Measurements from ENCODE around the gene HPGDS.

Gene HPGDS

GRCh38 chr4:94333866-94334265, 8.8 kb downstream of the HPGDS start:
- no peaks in the 10 kb centered on the region for H3K4me1 ChIP-seq (ENCODE audit: control insufficient read depth, insufficient read depth, low read length)
- H3K27ac ChIP-seq (ENCODE audit: extremely low read depth, low read depth, low read length): no peak overlapping the region
- no peaks in the 10 kb centered on the region for H3K36me3 ChIP-seq (ENCODE audit: control insufficient read depth in 2 of 2, insufficient read depth in 1 of 2, low read length in 2 of 2)
- CTCF ChIA-PET: interaction anchor here (0.6 to 1.7 kb wide), 4 partner anchors 14 to 671 kb away, joined by 3 to 11 read pairs (median 4); no protein-coding TSS in a partner anchor
- H3K4me3 ChIP-seq (ENCODE audit: low read depth, low read length): no peak overlapping the region
- POLR2A ChIA-PET: no interaction called here
- TF ChIP-seq RBAK (tag by site-specific recombination; IDR thresholded peaks at IDR 0.05) (no peak), ZNF600 (tag by site-specific recombination; IDR thresholded peaks at IDR 0.05) (no peak), ZBTB49 (tag by site-specific recombination; IDR thresholded peaks at IDR 0.05; ENCODE audit: low read depth) (no peak), TCF7L2 (IDR thresholded peaks at IDR 0.05; ENCODE audit: borderline replicate concordance, low read depth, low read length) (no peak), HOXC10 (CRISPR knock-in tag; IDR thresholded peaks at IDR 0.05) (no peak), ZNF138 (tag by site-specific recombination; IDR thresholded peaks at IDR 0.05; ENCODE audit: borderline replicate concordance) (no peak), GLI2 (tag by site-specific recombination; IDR thresholded peaks at IDR 0.05; ENCODE audit: borderline replicate concordance, low read depth) (no peak), ZNF155 (tag by site-specific recombination; IDR thresholded peaks at IDR 0.05) (no peak), AEBP2 (tag by site-specific recombination; IDR thresholded peaks at IDR 0.05; ENCODE audit: borderline replicate concordance) (no peak), ZNF768 (tag by site-specific recombination; IDR thresholded peaks at IDR 0.05) (no peak), ZNF274 (IDR thresholded peaks at IDR 0.05; ENCODE audit: low read length) (no peak), ZNF274 (tag by site-specific recombination; IDR thresholded peaks at IDR 0.05; ENCODE audit: borderline replicate concordance) (no peak), ZNF341 (tag by site-specific recombination; IDR thresholded peaks at IDR 0.05; ENCODE audit: low read depth) (no peak)
- no peaks in the 10 kb centered on the region for H3K9me3 ChIP-seq (ENCODE audit: control insufficient read depth, insufficient read depth, low read depth, low read length)

GRCh38 chr4:94332983-94333590, 9.5 kb downstream of the HPGDS start:
- Histone ChIP-seq H3K4me3 (ENCODE audit: low read depth, low read length) (no peak overlapping the region), H3K27ac (ENCODE audit: extremely low read depth, low read depth, low read length) (no peak overlapping the region), H3K36me3 (ENCODE audit: control insufficient read depth in 2 of 2, insufficient read depth in 1 of 2, low read length in 2 of 2) (no peaks in the 10 kb centered on the region), H3K4me1 (ENCODE audit: control insufficient read depth, insufficient read depth, low read length) (no peaks in the 10 kb centered on the region), H3K9me3 (ENCODE audit: control insufficient read depth, insufficient read depth, low read depth, low read length) (no peaks in the 10 kb centered on the region)
- CTCF ChIA-PET: interaction anchor here (0.5 to 1.7 kb wide), 6 partner anchors 10 to 398 kb away, joined by 3 to 11 read pairs (median 4); no protein-coding TSS in a partner anchor
- POLR2A ChIA-PET: no interaction called here
- TF ChIP-seq ZBTB6 (tag by site-specific recombination; IDR thresholded peaks at IDR 0.05) (no peak), ZNF561 (tag by site-specific recombination; IDR thresholded peaks at IDR 0.05; ENCODE audit: borderline replicate concordance) (no peak), PBX3 (CRISPR knock-in tag; IDR thresholded peaks at IDR 0.05) (no peak), KLF16 (tag by site-specific recombination; IDR thresholded peaks at IDR 0.05) (no peak), ZNF610 (tag by site-specific recombination; IDR thresholded peaks at IDR 0.05; ENCODE audit: borderline replicate concordance) (no peak), ZNF391 (tag by site-specific recombination; IDR thresholded peaks at IDR 0.05; ENCODE audit: borderline replicate concordance, low read depth) (no peak), ZIC2 (tag by site-specific recombination; IDR thresholded peaks at IDR 0.05) (no peak), ZNF433 (tag by site-specific recombination; IDR thresholded peaks at IDR 0.05; ENCODE audit: low read depth) (no peak), ZNF169 (tag by site-specific recombination; IDR thresholded peaks at IDR 0.05) (no peak), ZSCAN4 (tag by site-specific recombination; IDR thresholded peaks at IDR 0.05) (no peak), PRDM6 (tag by site-specific recombination; IDR thresholded peaks at IDR 0.05) (no peak), KLF7 (tag by site-specific recombination; IDR thresholded peaks at IDR 0.05; ENCODE audit: borderline replicate concordance) (no peak), YY1 (tag by site-specific recombination; IDR thresholded peaks at IDR 0.05) (no peak), ZSCAN16 (tag by site-specific recombination; IDR thresholded peaks at IDR 0.05) (no peak)
